H9 (cell line): ENCODE data around the gene HOXB1. TPM values are rescaled to one million over a fixed set of nuclear protein-coding genes. Genes with fewer than 3 reads are reported as not detected.

Experiments used
- DNase-seq: peaks from one replicate; pipeline ENCODE4 v3.0.0-alpha.2; 2017
- H2AFZ ChIP-seq: one replicate; pipeline ENCODE4 v1.6.1; 2013; ENCODE audit warnings: mild to moderate bottlenecking, low read length, control low read depth, moderate library complexity
- H2AK5ac ChIP-seq: 2 replicates; pipeline ENCODE4 v1.6.1; 2013; ENCODE audit warnings: low read length, control low read depth, mixed read lengths; ENCODE audit not compliant: insufficient read length
- H2BK120ac ChIP-seq: one replicate; pipeline ENCODE4 v1.6.1; 2013; ENCODE audit warnings: low read depth, mild to moderate bottlenecking, low read length, control low read depth, inconsistent platforms; ENCODE audit not compliant: poor library complexity, severe bottlenecking
- H2BK12ac ChIP-seq: 2 replicates; pipeline ENCODE4 v1.6.1; 2013; ENCODE audit warnings: low read length, control low read depth, mixed read lengths, low read depth; ENCODE audit not compliant: insufficient read length
- H2BK15ac ChIP-seq: 2 replicates; pipeline ENCODE4 v1.6.1; 2013; ENCODE audit warnings: low read depth, low read length, control low read depth
- H2BK20ac ChIP-seq: one replicate; pipeline ENCODE4 v1.6.1; 2013; ENCODE audit warnings: low read depth, mild to moderate bottlenecking, low read length, control low read depth, inconsistent platforms; ENCODE audit not compliant: poor library complexity, severe bottlenecking
- H2BK5ac ChIP-seq: 2 replicates; pipeline ENCODE4 v1.6.1; 2013; ENCODE audit warnings: low read length, control low read depth, mixed read lengths; ENCODE audit not compliant: insufficient read length
- H3K14ac ChIP-seq: 2 replicates; pipeline ENCODE4 v1.6.1; 2013; ENCODE audit warnings: low read length, control low read depth; ENCODE audit not compliant: insufficient read depth
- H3K18ac ChIP-seq: 2 replicates; pipeline ENCODE4 v1.6.1; 2013; ENCODE audit warnings: low read depth, mild to moderate bottlenecking, mixed read lengths, low read length, control low read depth; ENCODE audit not compliant: insufficient read length
- H3K23ac ChIP-seq: 2 replicates; pipeline ENCODE4 v1.6.1; 2013; ENCODE audit warnings: low read length, control low read depth, mixed read lengths, low read depth; ENCODE audit not compliant: insufficient read length
- H3K23me2 ChIP-seq: 2 replicates; pipeline ENCODE4 v1.6.1; 2013; ENCODE audit warnings: low read depth, mild to moderate bottlenecking, mixed read lengths, low read length, control low read depth; ENCODE audit not compliant: insufficient read length, poor library complexity, severe bottlenecking
- H3K27ac ChIP-seq: 2 replicates; pipeline ENCODE4 v1.5.1; 2013; ENCODE audit warnings: low read length, control low read depth, mixed read lengths, low read depth; ENCODE audit not compliant: insufficient read length
- H3K27me3 ChIP-seq: 2 replicates; pipeline ENCODE4 v1.6.1; 2013; ENCODE audit warnings: low read length, control low read depth, inconsistent platforms; ENCODE audit not compliant: insufficient read depth
- H3K4ac ChIP-seq: 2 replicates; pipeline ENCODE4 v1.6.1; 2013; ENCODE audit warnings: low read depth, mild to moderate bottlenecking, control low read depth, inconsistent platforms, low read length, moderate library complexity
- H3K4me1 ChIP-seq: 2 replicates; pipeline ENCODE4 v1.6.1; 2013; ENCODE audit warnings: low read length, control low read depth, inconsistent platforms; ENCODE audit not compliant: insufficient read depth
- H3K4me2 ChIP-seq: 2 replicates; pipeline ENCODE4 v1.6.1; 2013; ENCODE audit warnings: low read length, control low read depth, mixed read lengths; ENCODE audit not compliant: insufficient read length, insufficient read depth
- H3K56ac ChIP-seq: 2 replicates; pipeline ENCODE4 v1.6.1; 2013; ENCODE audit warnings: low read depth, mild to moderate bottlenecking, mixed read lengths, low read length, control low read depth; ENCODE audit not compliant: insufficient read length
- H3K79me1 ChIP-seq: 2 replicates; pipeline ENCODE4 v1.6.1; 2013; ENCODE audit warnings: low read depth, mild to moderate bottlenecking, moderate library complexity, low read length, control low read depth, inconsistent platforms; ENCODE audit not compliant: insufficient read depth, poor library complexity, severe bottlenecking
- H3K79me2 ChIP-seq: 2 replicates; pipeline ENCODE4 v1.6.1; 2013; ENCODE audit warnings: low read length, control low read depth, inconsistent platforms; ENCODE audit not compliant: insufficient read depth
- H3K9ac ChIP-seq: 2 replicates; pipeline ENCODE4 v1.6.1; 2013; ENCODE audit warnings: low read length, control low read depth, mixed read lengths; ENCODE audit not compliant: insufficient read length; ENCODE audit errors: extremely low read depth
- H3K9me3 ChIP-seq: one replicate; pipeline ENCODE4 v1.6.1; 2013; ENCODE audit warnings: low read depth, low read length, inconsistent platforms; ENCODE audit not compliant: control insufficient read depth
- H3T11ph ChIP-seq: one replicate; pipeline ENCODE4 v1.6.1; 2013; ENCODE audit warnings: mild to moderate bottlenecking, low read length, control low read depth, inconsistent platforms
- H4K20me1 ChIP-seq: one replicate; pipeline ENCODE4 v1.6.1; 2013; ENCODE audit not compliant: control insufficient read depth, insufficient read length, insufficient read depth
- H4K5ac ChIP-seq: 2 replicates; pipeline ENCODE4 v1.6.1; 2013; ENCODE audit warnings: low read depth, mild to moderate bottlenecking, mixed read lengths, low read length, control low read depth; ENCODE audit not compliant: insufficient read length
- H4K8ac ChIP-seq: replicated peaks from 2 replicates; pipeline ENCODE4 v1.6.1; 2013; ENCODE audit warnings: low read length, control low read depth, mixed read lengths, low read depth; ENCODE audit not compliant: insufficient read length
- H4K91ac ChIP-seq: 2 replicates; pipeline ENCODE4 v1.6.1; 2013; ENCODE audit warnings: low read depth, mild to moderate bottlenecking, moderate library complexity, mixed read lengths, low read length, control low read depth; ENCODE audit not compliant: insufficient read length
- H3K27ac Mint-ChIP-seq, 3 experiments: 2 replicates in 2 of 3; 3 replicates in 1 of 3; pipeline ENCODE4 v1.8.0; 2020 to 2021; ENCODE audit warnings: mixed read lengths in 3 of 3, mild to moderate bottlenecking in 1 of 3, moderate library complexity in 1 of 3
- H3K27me3 Mint-ChIP-seq: 2 replicates; pipeline ENCODE4 v1.8.0; 2021; ENCODE audit warnings: low read depth, mild to moderate bottlenecking, moderate library complexity, mixed read lengths
- H3K36me3 Mint-ChIP-seq, 3 experiments: 2 replicates in 2 of 3; 3 replicates in 1 of 3; pipeline ENCODE4 v1.8.0; 2020 to 2021; ENCODE audit warnings: low read depth in 3 of 3, mixed read lengths in 3 of 3; ENCODE audit not compliant: insufficient read depth in 1 of 3
- H3K4me1 Mint-ChIP-seq, 2 experiments: 2 replicates each; pipeline ENCODE4 v1.8.0; 2020; ENCODE audit warnings: mixed read lengths in 2 of 2
- H3K4me3 Mint-ChIP-seq, 2 experiments: 2 replicates in 1 of 2; 3 replicates in 1 of 2; pipeline ENCODE4 v1.8.0; 2020 to 2021; ENCODE audit warnings: mild to moderate bottlenecking in 2 of 2, mixed read lengths in 2 of 2, moderate library complexity in 1 of 2
- H3K9me3 Mint-ChIP-seq, 2 experiments: 2 replicates in 1 of 2; 3 replicates in 1 of 2; pipeline ENCODE4 v1.8.0; 2020; ENCODE audit warnings: mild to moderate bottlenecking in 2 of 2, mixed read lengths in 2 of 2, moderate library complexity in 1 of 2
- WGBS: extraction: QIAGEN DNeasy Blood & Tissue Kit; methylation state at CpG from one replicate; pipeline ENCODE4 v1.1.7; 2013; ENCODE audit warnings: missing lambda C conversion rate, low lambda C conversion rate, mixed read lengths; ENCODE audit not compliant: insufficient read length; ENCODE audit errors: extremely low coverage; 5-methylcytosine and 5-hydroxymethylcytosine counted together
- total RNA-seq: library from RNA; stranded (reverse); gene quantifications from 2 replicates; pipeline ENCODE4 v1.2.1, GENCODE V29; 2021
- TF ChIP-seq, protein P1 (sequence below): fragments of 200-600 bp; sonication (generic); conservative IDR thresholded peaks from 3 replicates; pipeline ENCODE4 v1.8.0; 2021; ENCODE audit warnings: antibody characterized with exemption, mild to moderate bottlenecking

HOXB1 gene
- total RNA-seq, 1 experiment from 2014 or later = not detected

DNA sequence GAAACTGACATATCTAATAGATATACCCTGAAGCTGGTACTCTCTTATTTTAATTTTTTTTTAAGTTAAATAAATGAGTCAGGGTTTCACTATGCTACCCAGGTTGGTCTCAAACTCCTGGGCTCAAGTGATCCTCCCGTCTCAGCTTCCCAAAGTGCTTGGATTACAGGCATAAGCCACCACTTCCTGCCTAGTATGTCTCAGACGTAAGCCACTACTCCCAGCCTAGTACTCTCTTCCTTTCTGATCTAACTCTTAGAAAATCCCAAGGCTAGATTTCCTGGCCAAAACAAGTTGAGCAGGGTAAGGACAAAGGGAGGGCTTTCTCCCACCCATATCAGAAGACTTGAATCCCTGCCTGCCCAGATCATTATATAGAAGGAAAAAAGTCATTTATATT is 33.7 kb downstream of the HOXB1 start:
- Histone ChIP-seq H2BK15ac (no peak overlapping the region), H2BK120ac (no peak overlapping the region), H3K79me2 (no peaks in the 10 kb centered on the region), H4K5ac (no peak overlapping the region), H3K27me3 (peaks cover 22% of the 10 kb centered on the region), H2BK20ac (no peak overlapping the region), H3K9me3 (no peaks in the 10 kb centered on the region), H3K4me1 (no peaks in the 10 kb centered on the region; the same call in 1 of the 2 replicates), H3K23ac (no peak overlapping the region), H3K9ac (no peak overlapping the region), H3K27ac (no peak overlapping the region), H3K79me1 (no peaks in the 10 kb centered on the region), H3T11ph (no peak overlapping the region), H3K56ac (no peak overlapping the region), H3K14ac (no peak overlapping the region), H2BK5ac (no peak overlapping the region), H3K4ac (no peak overlapping the region), H3K18ac (no peak overlapping the region), H2AFZ (no peak overlapping the region), H4K8ac (no peak overlapping the region), H4K20me1 (no peaks in the 10 kb centered on the region), H2AK5ac (no peak overlapping the region), H2BK12ac (no peak overlapping the region), H3K23me2 (peaks cover 11% of the 10 kb centered on the region), H3K4me2 (no peak overlapping the region), H4K91ac (no peak overlapping the region)
- no peak for DNase-seq
- no peaks in the 10 kb centered on the region; a peak in 1 of 5 replicates for H3K9me3 Mint-ChIP-seq
- H3K4me1 Mint-ChIP-seq = peaks cover 14 to 15% of the 10 kb centered on the region in 2 experiments; a peak in 3 of 4 replicates
- WGBS = no CpG with 5 or more reads among the region's 2 CpGs
- H3K27ac Mint-ChIP-seq = no peak overlapping the region
- no peak overlapping the region for H3K4me3 Mint-ChIP-seq
- no peaks in the 10 kb centered on the region for H3K36me3 Mint-ChIP-seq
- H3K27me3 Mint-ChIP-seq = peaks cover 97% of the 10 kb centered on the region
- TF ChIP-seq, protein P1, sequence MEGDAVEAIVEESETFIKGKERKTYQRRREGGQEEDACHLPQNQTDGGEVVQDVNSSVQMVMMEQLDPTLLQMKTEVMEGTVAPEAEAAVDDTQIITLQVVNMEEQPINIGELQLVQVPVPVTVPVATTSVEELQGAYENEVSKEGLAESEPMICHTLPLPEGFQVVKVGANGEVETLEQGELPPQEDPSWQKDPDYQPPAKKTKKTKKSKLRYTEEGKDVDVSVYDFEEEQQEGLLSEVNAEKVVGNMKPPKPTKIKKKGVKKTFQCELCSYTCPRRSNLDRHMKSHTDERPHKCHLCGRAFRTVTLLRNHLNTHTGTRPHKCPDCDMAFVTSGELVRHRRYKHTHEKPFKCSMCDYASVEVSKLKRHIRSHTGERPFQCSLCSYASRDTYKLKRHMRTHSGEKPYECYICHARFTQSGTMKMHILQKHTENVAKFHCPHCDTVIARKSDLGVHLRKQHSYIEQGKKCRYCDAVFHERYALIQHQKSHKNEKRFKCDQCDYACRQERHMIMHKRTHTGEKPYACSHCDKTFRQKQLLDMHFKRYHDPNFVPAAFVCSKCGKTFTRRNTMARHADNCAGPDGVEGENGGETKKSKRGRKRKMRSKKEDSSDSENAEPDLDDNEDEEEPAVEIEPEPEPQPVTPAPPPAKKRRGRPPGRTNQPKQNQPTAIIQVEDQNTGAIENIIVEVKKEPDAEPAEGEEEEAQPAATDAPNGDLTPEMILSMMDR = no peak
